Measurements from ENCODE around the gene SLC25A23.

GRCh38 chr19:6412447-6413091, 47.0 kb downstream of the SLC25A23 start:
- TF ChIP-seq POLR2A (IDR thresholded peaks at IDR 0.05; ENCODE audit: low read depth, low read length) (no peak; the same call in 1 of the 2 replicates), POLR2AphosphoS5 (IDR thresholded peaks at IDR 0.05; ENCODE audit: low read depth, low read length) (no peak; the same call in 1 of the 2 replicates), TAF1 (IDR thresholded peaks at IDR 0.05; ENCODE audit: low read depth, low read length) (no peak), SPI1 (IDR thresholded peaks at IDR 0.05; ENCODE audit: low read depth, low read length) (no peak), POU2F2 (IDR thresholded peaks at IDR 0.05; ENCODE audit: low read depth, low read length) (no peak), PAX5 (IDR thresholded peaks at IDR 0.05; ENCODE audit: insufficient read depth, low read length, severe bottlenecking) (no peak)

Data from GM12891 (cell line).